IMR-90 (cell line): ENCODE results near the gene FAM151A. TPM values are rescaled to one million over a fixed set of nuclear protein-coding genes. Genes with fewer than 3 reads are reported as not detected.

Source experiments
- ATAC-seq: fragments of 200-7000 bp; cut with Tn5 transposase; 2 replicates; pipeline ENCODE4 v1.9.1; 2020; ENCODE audit warnings: low read depth, mild to moderate bottlenecking, moderate library complexity
- BruUV-seq: library from RNA; stranded (reverse); fragments of 400-500 nt; replicated peaks from 2 replicates; lab custom pipeline; 2021; lab: Mats Ljungman, UMichigan
- CTCF ChIA-PET: fragments of 300-600 bp; formaldehyde crosslinking; extraction: SDS; loops from one replicate; lab custom pipeline; 2021; ENCODE audit warnings: antibody characterized with exemption; lab: Yijun Ruan, JAX
- POLR2A ChIA-PET: fragments of 300-600 bp; sonication (Branson Sonifier 250); formaldehyde crosslinking; loops from one replicate; lab custom pipeline; 2022; ENCODE audit warnings: antibody characterized with exemption; ENCODE audit not compliant: unreplicated experiment; lab: Charles Lee
- DNase-seq: peaks from one replicate; pipeline ENCODE4 v3.0.0; 2013
- H2AFZ ChIP-seq: replicated peaks from 2 replicates; pipeline ENCODE3; 2013; ENCODE audit warnings: low read length, mild to moderate bottlenecking; ENCODE audit not compliant: poor library complexity
- H2AK5ac ChIP-seq: 2 replicates; pipeline ENCODE4 v1.6.1; 2013; ENCODE audit warnings: low read depth, low read length, inconsistent platforms
- H2AK9ac ChIP-seq: replicated peaks from 2 replicates; pipeline ENCODE3; 2013; ENCODE audit warnings: mild to moderate bottlenecking, low read depth, low read length, moderate library complexity; ENCODE audit not compliant: poor library complexity
- H2BK120ac ChIP-seq: 2 replicates; pipeline ENCODE4 v1.6.1; 2013; ENCODE audit warnings: low read depth, low read length, inconsistent platforms
- H2BK15ac ChIP-seq: 3 replicates; pipeline ENCODE4 v1.6.1; 2013; ENCODE audit warnings: low read depth, low read length, inconsistent platforms
- H2BK20ac ChIP-seq: 2 replicates; pipeline ENCODE4 v1.6.1; 2013; ENCODE audit warnings: low read depth, mild to moderate bottlenecking, inconsistent platforms, low read length, moderate library complexity
- H2BK5ac ChIP-seq: 2 replicates; pipeline ENCODE4 v1.6.1; 2013; ENCODE audit warnings: mild to moderate bottlenecking, low read depth, low read length, inconsistent platforms; ENCODE audit not compliant: poor library complexity, severe bottlenecking
- H3K14ac ChIP-seq: replicated peaks from 2 replicates; pipeline ENCODE4 v1.6.1; 2013; ENCODE audit warnings: low read depth, low read length, inconsistent platforms
- H3K18ac ChIP-seq: 2 replicates; pipeline ENCODE4 v1.6.1; 2013; ENCODE audit warnings: low read depth, low read length, control low read depth
- H3K23ac ChIP-seq: 2 replicates; pipeline ENCODE4 v1.6.1; 2013; ENCODE audit warnings: low read depth, low read length, inconsistent platforms
- H3K27ac ChIP-seq: 2 replicates; pipeline ENCODE4 v1.5.1; 2013; ENCODE audit warnings: mild to moderate bottlenecking, control low read depth, low read length; ENCODE audit not compliant: insufficient read depth
- H3K27me3 ChIP-seq: 2 replicates; pipeline ENCODE4 v1.6.1; 2013; ENCODE audit warnings: low read length; ENCODE audit not compliant: control insufficient read depth, insufficient read depth
- H3K36me3 ChIP-seq: 2 replicates; pipeline ENCODE4 v1.6.1; 2013; ENCODE audit warnings: low read length, mixed read lengths; ENCODE audit not compliant: control insufficient read depth, insufficient read depth
- H3K4ac ChIP-seq: 2 replicates; pipeline ENCODE4 v1.6.1; 2013; ENCODE audit warnings: low read depth, low read length, inconsistent platforms
- H3K4me1 ChIP-seq: 2 replicates; pipeline ENCODE4 v1.6.1; 2013; ENCODE audit warnings: low read length, mixed read lengths; ENCODE audit not compliant: control insufficient read depth, insufficient read depth
- H3K4me2 ChIP-seq: 2 replicates; pipeline ENCODE4 v1.6.1; 2013; ENCODE audit warnings: low read depth, mild to moderate bottlenecking, control low read depth, low read length, moderate library complexity
- H3K4me3 ChIP-seq: 2 replicates; pipeline ENCODE4 v1.5.1; 2013; ENCODE audit warnings: low read depth, mild to moderate bottlenecking, control low read depth, low read length, moderate library complexity; ENCODE audit not compliant: insufficient read depth
- H3K56ac ChIP-seq: 2 replicates; pipeline ENCODE4 v1.6.1; 2013; ENCODE audit warnings: low read length, inconsistent platforms; ENCODE audit not compliant: insufficient read depth; ENCODE audit errors: extremely low read depth
- H3K79me1 ChIP-seq, 2 experiments: 2 replicates each; pipeline ENCODE4 v1.6.1; 2013; ENCODE audit warnings: low read length in 2 of 2, inconsistent platforms in 1 of 2, low read depth in 1 of 2
- H3K9ac ChIP-seq: 2 replicates; pipeline ENCODE4 v1.6.1; 2013; ENCODE audit warnings: low read depth, low read length, control low read depth
- H3K9me1 ChIP-seq: 2 replicates; pipeline ENCODE4 v1.6.1; 2013; ENCODE audit warnings: low read length, inconsistent platforms; ENCODE audit not compliant: insufficient read depth
- H3K9me3 ChIP-seq: 2 replicates; pipeline ENCODE4 v1.6.1; 2013; ENCODE audit warnings: low read length; ENCODE audit not compliant: control insufficient read depth, insufficient read depth
- H4K20me1 ChIP-seq: 2 replicates; pipeline ENCODE4 v1.6.1; 2013; ENCODE audit warnings: low read length, inconsistent platforms; ENCODE audit not compliant: insufficient read depth
- H4K5ac ChIP-seq: 2 replicates; pipeline ENCODE4 v1.6.1; 2013; ENCODE audit warnings: mild to moderate bottlenecking, low read depth, low read length, control low read depth
- H4K8ac ChIP-seq, 2 experiments: 2 replicates each; pipeline ENCODE4 v1.6.1; 2013; ENCODE audit warnings: low read depth in 2 of 2, low read length in 2 of 2, control low read depth in 1 of 2, inconsistent platforms in 1 of 2
- H4K91ac ChIP-seq: 2 replicates; pipeline ENCODE4 v1.6.1; 2013; ENCODE audit warnings: low read depth, low read length, inconsistent platforms; ENCODE audit not compliant: insufficient read depth
- BHLHE40 ChIP-seq: fragments of 150-350 bp; IDR thresholded peaks from 2 replicates; pipeline ENCODE4 v1.6.1; 2016; ENCODE audit warnings: mild to moderate bottlenecking, low read depth, low read length
- CEBPB ChIP-seq: IDR thresholded peaks from 2 replicates; pipeline ENCODE4 v1.6.1; 2012; ENCODE audit warnings: low read depth, low read length, improper control_type of control experiment
- CHD1 ChIP-seq: IDR thresholded peaks from 2 replicates; pipeline ENCODE4 v1.6.1; 2012; ENCODE audit warnings: low read depth, low read length, improper control_type of control experiment
- CTCF ChIP-seq: conservative IDR thresholded peaks from 2 replicates; pipeline ENCODE4 v1.5.1; 2012; ENCODE audit warnings: mild to moderate bottlenecking, low read depth, low read length, improper control_type of control experiment
- ELK1 ChIP-seq: fragments of 150-350 bp; IDR thresholded peaks from 2 replicates; pipeline ENCODE4 v1.6.1; 2016; ENCODE audit warnings: low read depth, mild to moderate bottlenecking, low read length, moderate library complexity, borderline replicate concordance
- FOS ChIP-seq: fragments of 150-350 bp; IDR thresholded peaks from 2 replicates; pipeline ENCODE4 v1.6.1; 2016; ENCODE audit warnings: low read depth, low read length
- MAFK ChIP-seq: IDR thresholded peaks from 2 replicates; pipeline ENCODE4 v1.6.1; 2012; ENCODE audit warnings: low read depth, low read length, improper control_type of control experiment
- MAZ ChIP-seq: IDR thresholded peaks from 2 replicates; pipeline ENCODE4 v1.6.1; 2012; ENCODE audit warnings: low read depth, mild to moderate bottlenecking, low read length, improper control_type of control experiment, moderate library complexity, borderline replicate concordance
- MXI1 ChIP-seq: IDR thresholded peaks from 2 replicates; pipeline ENCODE4 v1.6.1; 2012; ENCODE audit warnings: low read depth, mild to moderate bottlenecking, low read length, moderate library complexity, borderline replicate concordance
- NFE2L2 ChIP-seq: fragments of 150-350 bp; IDR thresholded peaks from 2 replicates; pipeline ENCODE4 v1.6.1; 2016; ENCODE audit warnings: low read depth, mild to moderate bottlenecking, low read length
- POLR2A ChIP-seq: IDR thresholded peaks from 2 replicates; pipeline ENCODE4 v1.6.1; 2012; ENCODE audit warnings: mild to moderate bottlenecking, low read depth, low read length
- RAD21 ChIP-seq: IDR thresholded peaks from 2 replicates; pipeline ENCODE4 v1.6.1; 2012; ENCODE audit warnings: low read length, improper control_type of control experiment
- RCOR1 ChIP-seq: IDR thresholded peaks from 2 replicates; pipeline ENCODE4 v1.6.1; 2012; ENCODE audit warnings: mild to moderate bottlenecking, low read length, improper control_type of control experiment; ENCODE audit not compliant: insufficient replicate concordance
- RFX5 ChIP-seq: IDR thresholded peaks from 2 replicates; pipeline ENCODE4 v1.8.0; 2012; ENCODE audit warnings: low read depth, mild to moderate bottlenecking, low read length, moderate library complexity
- SMC3 ChIP-seq: fragments of 150-350 bp; IDR thresholded peaks from 2 replicates; pipeline ENCODE4 v1.6.1; 2016; ENCODE audit warnings: low read depth, mild to moderate bottlenecking, antibody characterized with exemption, low read length, moderate library complexity
- USF2 ChIP-seq: fragments of 150-350 bp; IDR thresholded peaks from 2 replicates; pipeline ENCODE4 v1.6.1; 2017; ENCODE audit warnings: mild to moderate bottlenecking, antibody characterized with exemption, low read length, low read depth
- WGBS, 2 experiments: methylation state at CpG; one replicate each; pipeline versions ENCODE4 v1.1.5 to v1.1.7; 2013; ENCODE audit warnings: missing lambda C conversion rate in 2 of 2; ENCODE audit not compliant: insufficient read length in 1 of 2; ENCODE audit errors: extremely low coverage in 2 of 2; 5-methylcytosine and 5-hydroxymethylcytosine counted together
- dilution Hi-C: fragments of 300-500 bp; cut with HindIII; formaldehyde crosslinking; loops from one replicate; pipeline ENCODE4 v1.14.3; 2018; ENCODE audit warnings: low sequenced_read_pairs; ENCODE audit not compliant: unreplicated experiment
- in situ Hi-C: fragments of 300-500 bp; cut with MboI; formaldehyde crosslinking; loops from 3 replicates; pipeline ENCODE4 v1.14.3; 2019; ENCODE audit warnings: low sequenced_read_pairs, inconsistent platforms, mixed read lengths
- intact Hi-C: fragments of 100-400 bp; cut with micrococcal nuclease; formaldehyde crosslinking; loops from 2 replicates; pipeline ENCODE4 v1.10.0; 2022
- polyA plus RNA-seq, 3 experiments: library from polyadenylated mRNA; depleted of rRNA; stranded (reverse); fragments of >200 nt; gene quantifications; 2 replicates each; pipeline ENCODE4 v1.2.3, GENCODE V29; 2012; ENCODE audit warnings: low replicate concordance in 1 of 3
- total RNA-seq: library from RNA; depleted of rRNA; stranded (reverse); fragments of >200 nt; gene quantifications from 2 replicates; pipeline ENCODE4 v1.2.3, GENCODE V29; 2012

The FAM151A gene
- total and polyA plus RNA-seq, 2 of the 4 experiments (the other 2 are of a cell fraction) = not detected

- H3K23ac ChIP-seq = no peak overlapping the region
- in situ Hi-C loops = no loop called here
- ATAC-seq (no peak), DNase-seq (no peak)
- no peaks in the 10 kb centered on the region for H3K36me3 ChIP-seq
- H2AK9ac ChIP-seq = no peak overlapping the region
- peaks cover 2% of the 10 kb centered on the region for H3K9me3 ChIP-seq
- H3K18ac ChIP-seq = no peak overlapping the region
- BruUV-seq = no TSS peak
- ChIA-PET POLR2A (no interaction called here), CTCF (interaction anchor here (0.6 kb wide), 1 partner anchor 403 kb away, joined by 6 read pairs; no protein-coding TSS in a partner anchor)
- H3K27me3 ChIP-seq = no peaks in the 10 kb centered on the region; the same call in 1 of the 2 replicates
- H2AFZ ChIP-seq = no peak overlapping the region
- H3K27ac ChIP-seq = no peak overlapping the region
- no peak overlapping the region for H3K4me3 ChIP-seq
- intact Hi-C loops = no loop called here
- H4K91ac ChIP-seq = no peak overlapping the region
- H2AK5ac ChIP-seq = no peak overlapping the region
- no peak overlapping the region for H3K4me2 ChIP-seq
- dilution Hi-C loops = no loop called here
- H4K8ac ChIP-seq = no peak overlapping the region
- H3K79me1 ChIP-seq = no peaks in the 10 kb centered on the region
- WGBS, 2 experiments = no CpG with 5 or more reads among the region's 2 CpGs
- H2BK15ac ChIP-seq = no peak overlapping the region
- H4K5ac ChIP-seq = no peak overlapping the region
- no peaks in the 10 kb centered on the region for H4K20me1 ChIP-seq
- H3K4me1 ChIP-seq = no peaks in the 10 kb centered on the region
- no peak overlapping the region for H2BK5ac ChIP-seq
- H3K14ac ChIP-seq = no peak overlapping the region
- H3K9ac ChIP-seq = no peak overlapping the region
- H3K4ac ChIP-seq = no peak overlapping the region
- no peaks in the 10 kb centered on the region for H3K9me1 ChIP-seq
- no peak overlapping the region for H2BK20ac ChIP-seq
- no peak overlapping the region for H3K56ac ChIP-seq
- no peak overlapping the region for H2BK120ac ChIP-seq
- TF ChIP-seq CHD1 (no peak), RAD21 (no peak), BHLHE40 (no peak), RCOR1 (no peak), CTCF (no peak), CEBPB (no peak), NFE2L2 (no peak), ELK1 (no peak), RFX5 (no peak), USF2 (no peak), FOS (no peak), SMC3 (no peak), MAFK (no peak), POLR2A (no peak), MXI1 (no peak), MAZ (no peak)
Measured at GRCh38 chr1:54658164-54658913, 35.0 kb upstream of the FAM151A start.
